ENCODE measurements around the gene FUBP3.
"Not testable (repeated sequence)": the region's sequence is repeated elsewhere in the genome, so short reads cannot be mapped to it uniquely, and the experiment has no call there.

The FUBP3 gene

DNA sequence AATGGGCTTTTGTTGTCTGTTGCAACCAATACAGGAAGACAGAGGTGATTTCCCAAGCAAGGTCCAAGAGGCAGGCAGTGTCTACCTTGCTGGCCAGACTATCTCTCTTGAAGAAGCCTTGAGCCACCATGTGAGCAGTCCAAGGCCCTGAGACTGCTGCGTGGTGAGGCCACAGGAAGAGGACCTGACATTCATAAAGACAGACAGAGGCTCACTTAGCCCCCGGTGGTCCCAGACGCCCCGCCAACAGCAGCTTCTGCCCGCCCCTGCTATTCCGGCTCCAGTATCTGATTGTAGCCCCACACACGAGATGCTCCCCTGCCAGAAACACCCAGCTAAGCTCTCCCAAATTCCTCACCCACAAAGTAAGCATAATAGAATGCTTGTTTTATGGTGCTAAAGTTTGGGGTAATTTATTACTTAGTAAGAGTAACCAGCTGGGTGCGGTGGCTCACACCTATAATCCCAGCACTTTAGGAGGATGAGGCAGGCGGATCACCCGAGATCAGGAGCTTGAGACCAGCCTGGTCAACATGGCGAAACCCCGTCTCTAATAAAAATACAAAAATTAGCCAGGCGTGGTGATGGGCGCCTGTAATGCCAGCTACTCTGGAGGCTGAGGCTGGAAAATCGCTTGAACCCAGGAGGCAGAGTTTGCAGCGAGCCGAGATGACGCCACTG lies 22.8 kb upstream of the FUBP3 start:
- DNase-seq: no peak

DNA sequence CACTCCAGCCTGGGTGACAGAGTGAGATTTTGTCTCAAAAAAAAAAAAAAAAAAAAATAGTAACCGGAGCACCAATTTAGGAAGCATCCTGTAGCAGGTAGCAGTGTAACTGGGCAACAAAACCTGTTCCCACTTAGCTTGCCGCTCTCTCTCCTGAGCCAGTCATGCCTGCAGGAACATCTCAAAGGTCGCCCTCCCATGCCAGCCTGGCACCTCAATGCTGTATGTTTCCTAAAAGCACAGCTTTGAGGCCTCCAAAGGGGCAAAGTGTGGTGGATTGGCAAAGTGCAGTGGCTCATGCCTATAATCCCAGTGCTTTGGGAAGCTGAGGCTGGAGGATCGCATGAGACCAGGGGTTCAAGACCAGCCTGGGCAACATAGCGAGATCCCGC lies 22.3 kb upstream of the FUBP3 start:
- no peak for DNase-seq

DNA sequence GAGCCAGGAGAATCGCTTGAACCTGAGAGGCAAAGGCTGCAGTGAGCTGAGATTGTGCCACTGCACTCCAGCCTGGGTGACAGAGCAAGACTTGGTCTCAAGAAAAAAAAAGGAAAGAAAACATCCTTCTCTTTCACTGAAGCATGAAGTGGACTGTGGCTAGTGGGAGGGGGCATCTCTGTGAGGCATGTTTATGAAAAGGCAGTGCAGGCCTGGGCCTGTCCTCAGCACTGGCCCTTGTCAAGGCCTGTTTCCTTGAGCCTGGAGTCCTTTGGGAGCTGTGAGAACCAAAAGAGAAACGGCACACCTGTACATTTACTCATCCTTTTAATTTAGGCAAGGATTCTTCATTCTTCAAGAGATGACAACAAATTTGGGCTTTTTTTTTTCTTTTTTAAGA lies 18.3 kb upstream of the FUBP3 start:
- DNase-seq: no peak

DNA sequence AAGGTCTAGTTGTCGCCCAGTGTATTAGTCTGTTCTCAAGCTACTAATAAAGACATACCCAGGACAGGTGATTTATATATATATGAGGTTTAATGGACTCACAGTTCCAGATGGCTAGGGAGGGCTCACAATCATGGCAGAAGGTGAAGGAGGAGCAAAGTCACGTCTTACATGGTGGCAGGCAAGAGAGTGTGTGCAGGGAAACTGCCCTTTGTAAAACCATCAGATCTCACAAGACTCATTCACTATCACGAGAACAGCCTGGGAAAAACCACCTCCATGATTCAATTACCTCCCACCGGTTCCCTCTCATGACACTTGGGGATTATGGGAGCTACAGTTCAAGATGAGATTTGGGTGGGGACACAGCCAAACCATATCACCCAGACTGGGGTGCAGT lies 16.9 kb upstream of the FUBP3 start:
- not testable (repeated sequence) for DNase-seq

DNA sequence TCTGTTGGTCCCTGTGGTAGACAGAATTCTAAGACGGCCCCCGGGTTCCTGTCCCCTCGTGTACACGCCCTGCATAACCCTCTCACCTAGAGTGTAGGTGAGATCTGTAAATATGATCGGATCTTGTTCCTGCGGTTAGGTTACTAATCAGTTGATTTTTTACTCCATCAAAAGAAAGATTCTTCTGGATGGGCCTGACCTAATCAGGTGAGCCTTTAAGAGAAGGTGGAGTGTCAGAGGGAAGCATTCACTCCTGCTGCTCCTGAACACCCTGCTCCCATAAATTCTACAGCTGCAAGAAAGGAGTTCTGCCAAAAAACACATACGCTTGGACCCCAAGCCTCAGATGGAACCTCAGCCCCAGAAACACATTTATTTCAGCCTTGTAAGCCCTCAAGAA lies 15.6 kb upstream of the FUBP3 start:
- no peak for DNase-seq

DNA sequence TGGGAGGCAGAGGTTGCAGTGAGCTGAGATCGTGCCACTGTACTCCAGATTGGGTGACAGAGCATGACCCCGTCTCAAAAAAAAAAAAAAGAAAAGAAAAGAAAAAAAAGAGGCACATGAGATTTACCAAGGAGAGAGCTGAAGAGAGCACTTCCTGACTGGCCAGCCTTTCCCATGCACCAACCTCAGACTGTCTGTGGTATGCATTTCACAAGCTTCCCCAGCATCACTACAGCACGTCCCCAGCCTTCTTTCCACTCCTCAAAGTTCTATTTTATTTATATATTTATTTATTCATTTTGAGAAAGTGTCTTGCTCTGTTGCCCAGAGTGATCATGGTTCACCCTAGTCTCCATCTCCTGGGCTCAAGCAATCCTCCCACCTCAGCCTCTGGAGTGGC lies 13.6 kb upstream of the FUBP3 start:
- no peak for DNase-seq

DNA sequence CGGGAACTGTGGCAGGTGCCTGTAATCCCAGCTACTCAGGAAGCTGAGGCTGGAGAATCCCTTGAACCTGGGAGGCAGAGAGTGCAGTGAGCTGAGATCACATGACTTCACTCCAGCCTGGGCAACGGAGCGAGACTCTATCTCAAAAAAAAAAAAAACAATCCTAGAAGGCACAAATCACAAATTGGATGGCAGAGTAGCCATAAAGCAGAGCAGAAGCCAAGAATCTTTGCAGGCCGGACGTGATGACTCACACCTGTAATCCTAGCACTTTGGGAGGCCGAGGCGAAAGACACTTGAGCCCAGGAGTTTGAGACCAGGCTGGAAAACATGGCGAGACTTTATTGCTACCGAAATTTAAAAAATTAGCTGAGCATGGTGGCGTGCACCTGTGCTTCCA lies 9.2 kb upstream of the FUBP3 start:
- DNase-seq: no peak

DNA sequence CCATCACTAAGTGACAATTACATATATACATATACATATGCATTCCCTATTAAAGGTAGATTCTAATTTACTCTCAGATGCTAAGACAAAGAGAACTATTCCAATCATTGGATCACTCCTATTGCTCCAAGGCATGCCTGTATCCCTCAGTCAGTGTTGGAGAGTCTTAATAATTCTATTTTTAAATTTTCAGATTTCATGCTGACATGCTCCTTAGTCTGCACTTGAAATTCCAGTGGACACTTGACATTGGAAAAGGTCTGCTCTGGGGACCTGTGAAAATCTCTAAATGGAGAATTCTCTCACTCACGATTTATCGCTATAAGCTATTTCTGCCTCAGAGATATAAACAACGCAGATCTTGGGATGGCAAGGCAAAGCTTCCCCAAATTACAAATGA lies 3.9 kb upstream of the FUBP3 start:
- no peak for DNase-seq

DNA sequence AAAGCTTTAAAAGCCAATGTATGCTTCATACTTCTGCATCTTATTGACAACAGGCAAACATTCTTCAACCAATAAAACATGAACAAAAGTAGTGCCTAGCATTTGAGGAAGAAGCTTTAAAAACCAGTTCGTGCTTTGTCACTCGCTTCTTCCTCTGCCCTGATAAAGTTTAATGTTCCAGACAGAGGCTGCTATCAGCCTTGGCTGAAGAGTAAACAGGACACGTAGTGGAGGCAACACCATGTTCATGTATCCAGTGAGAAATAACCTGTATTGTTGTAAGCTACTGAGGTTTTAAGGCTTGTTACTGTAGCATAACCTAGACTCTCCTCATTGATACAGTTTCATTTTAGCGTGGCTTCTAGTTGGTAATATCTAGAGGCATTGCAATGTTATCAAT lies 3.2 kb upstream of the FUBP3 start:
- DNase-seq: no peak

DNA sequence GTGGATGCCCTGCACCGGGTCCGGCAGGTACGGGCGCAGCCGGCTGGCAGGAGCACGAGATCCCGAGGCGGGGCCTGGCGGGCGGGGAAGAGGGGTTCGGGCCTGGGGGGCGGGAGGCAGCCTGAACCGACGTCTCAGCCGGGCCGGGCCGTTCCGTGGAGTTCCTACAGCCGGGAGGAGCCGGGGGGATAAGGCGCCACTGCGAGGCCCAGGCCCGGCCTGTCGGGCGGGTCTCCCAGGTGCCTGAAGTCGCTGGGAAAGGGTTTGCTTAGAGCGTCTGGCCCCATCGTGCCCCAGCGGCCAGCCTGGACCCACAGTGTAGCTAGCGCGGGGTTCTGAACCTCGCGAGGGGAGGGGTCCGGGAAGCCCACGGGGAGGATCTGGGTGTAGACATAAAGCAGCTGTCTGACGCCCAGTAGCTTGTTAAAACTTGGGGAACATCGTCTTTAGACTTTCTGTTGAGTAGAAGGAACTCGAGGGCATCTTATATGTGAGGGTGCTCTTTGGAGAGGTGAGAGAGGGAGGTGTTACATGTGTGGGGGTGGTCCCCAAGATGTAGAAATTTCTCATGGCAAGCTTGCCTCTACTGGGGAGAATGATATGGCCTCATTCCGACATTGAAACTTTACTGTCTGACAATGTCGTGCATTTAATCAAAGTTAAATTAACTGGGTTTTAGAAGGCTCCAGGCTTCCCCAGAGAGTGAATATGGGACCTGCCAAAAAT lies 524 bp downstream of the FUBP3 start:
- no peak for DNase-seq

DNA sequence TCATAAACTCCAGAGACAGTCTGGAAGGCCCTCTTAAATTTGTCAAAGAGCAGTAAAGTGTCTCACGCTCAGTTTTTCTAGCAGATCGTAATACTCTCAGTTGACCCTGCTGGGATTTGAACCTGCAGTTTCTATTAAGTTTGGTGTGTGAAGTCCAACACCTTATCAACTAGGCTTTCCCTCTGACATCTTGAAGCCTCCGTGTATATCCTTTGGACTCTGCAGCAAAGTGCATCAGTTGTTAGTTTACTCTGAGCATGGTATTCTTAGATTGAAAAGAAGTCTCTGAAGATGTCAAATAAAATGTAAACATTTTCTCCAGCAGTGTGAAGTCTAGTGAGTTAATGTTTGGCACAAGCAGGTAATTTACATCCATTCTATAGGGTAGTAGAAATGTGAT lies 2.4 kb downstream of the FUBP3 start:
- no peak for DNase-seq

DNA sequence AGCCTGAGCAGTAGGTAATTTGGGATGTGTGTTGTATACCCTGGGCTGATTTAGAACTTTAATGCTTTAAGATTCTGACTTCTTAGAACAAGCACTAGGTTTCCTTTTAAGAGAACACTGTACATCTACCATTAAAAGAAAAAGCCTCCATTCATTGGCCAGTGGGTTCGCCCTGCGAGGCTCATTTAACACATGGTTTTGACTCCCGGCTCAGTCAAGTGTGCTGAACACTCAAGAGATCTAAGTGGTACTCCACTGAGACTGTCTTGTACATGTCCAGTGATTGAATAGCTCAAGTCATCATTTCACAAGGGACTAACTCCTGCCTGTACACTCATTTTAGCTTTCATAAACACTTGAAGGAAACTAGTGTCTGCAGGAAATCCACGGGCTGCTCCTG lies 3.9 kb downstream of the FUBP3 start:
- no peak for DNase-seq

DNA sequence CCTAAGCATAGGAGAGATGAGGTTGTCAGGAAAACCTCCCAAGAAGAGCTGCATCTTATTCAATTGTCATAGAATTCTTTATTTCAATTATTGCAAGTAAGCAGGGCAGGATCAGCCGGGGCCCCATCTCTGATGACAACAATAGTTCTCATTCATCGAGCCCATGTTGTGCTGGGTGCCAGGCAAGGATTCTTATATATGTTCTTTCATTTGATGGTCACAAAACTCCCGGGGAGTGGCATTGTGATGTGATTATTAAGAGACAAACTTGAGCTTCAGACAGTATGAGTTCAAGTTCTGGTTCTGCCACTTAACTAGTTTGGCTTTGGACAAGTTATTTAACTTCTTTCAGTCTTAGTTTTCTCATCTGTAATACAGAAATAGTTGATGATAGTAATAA lies 8.5 kb downstream of the FUBP3 start:
- no peak for DNase-seq

DNA sequence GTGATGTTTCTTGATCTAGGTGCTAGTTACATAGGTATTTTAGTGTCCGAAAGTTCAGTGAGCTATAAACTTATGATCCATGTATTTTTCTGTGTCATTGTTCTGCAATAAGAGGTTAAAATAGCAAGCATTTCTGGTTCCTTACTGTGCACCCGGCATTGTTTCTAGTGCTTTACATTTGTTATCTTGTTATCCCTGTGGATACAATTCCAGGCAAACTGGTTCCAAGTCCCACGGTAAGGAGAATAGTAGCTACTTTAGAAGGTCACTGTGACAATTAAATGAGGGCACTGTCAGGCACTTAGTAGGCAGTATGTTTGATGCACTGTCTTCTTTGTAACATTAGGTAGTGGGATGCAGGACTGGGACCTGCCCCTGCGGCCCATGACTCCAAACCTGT lies 9.0 kb downstream of the FUBP3 start:
- no peak for DNase-seq

DNA sequence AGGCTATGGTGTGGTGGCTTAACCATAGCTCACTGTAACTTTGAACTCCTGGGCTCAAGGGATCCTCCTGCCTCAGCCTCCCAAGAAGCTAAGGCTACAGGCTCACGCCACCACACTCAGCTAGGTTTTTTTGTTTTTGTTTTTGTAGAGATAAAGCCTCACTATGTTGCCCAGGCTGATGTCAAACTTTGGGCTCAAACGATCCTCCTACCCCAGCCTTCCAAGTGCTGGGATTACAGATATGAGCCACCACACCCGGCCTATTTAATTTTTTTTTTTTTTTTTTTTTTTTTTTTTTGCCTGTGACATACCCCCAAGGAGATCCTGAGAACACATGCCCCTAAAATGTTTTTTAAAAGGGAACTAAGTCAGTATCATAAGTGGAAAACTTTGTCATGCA lies 10.4 kb downstream of the FUBP3 start:
- DNase-seq: no peak

DNA sequence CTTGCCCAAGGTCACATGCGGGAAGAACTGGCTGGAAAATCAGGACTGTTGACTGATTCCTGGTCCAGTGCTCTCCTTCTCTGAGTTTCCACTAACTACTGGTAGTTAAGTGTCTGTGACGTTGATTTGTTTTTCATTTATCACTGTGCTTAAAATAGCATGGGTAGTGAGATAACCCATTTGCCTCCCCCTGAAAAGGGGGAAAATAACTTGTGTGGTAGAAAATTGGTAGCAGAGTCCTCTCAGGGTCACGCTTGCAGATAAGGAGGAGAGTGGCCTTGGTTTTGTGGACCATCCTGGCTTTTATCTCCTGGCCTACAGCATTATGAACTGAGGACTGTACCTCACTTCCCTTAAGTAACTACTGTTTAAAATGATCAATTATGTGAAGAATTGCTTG lies 10.9 kb downstream of the FUBP3 start:
- DNase-seq: no peak

DNA sequence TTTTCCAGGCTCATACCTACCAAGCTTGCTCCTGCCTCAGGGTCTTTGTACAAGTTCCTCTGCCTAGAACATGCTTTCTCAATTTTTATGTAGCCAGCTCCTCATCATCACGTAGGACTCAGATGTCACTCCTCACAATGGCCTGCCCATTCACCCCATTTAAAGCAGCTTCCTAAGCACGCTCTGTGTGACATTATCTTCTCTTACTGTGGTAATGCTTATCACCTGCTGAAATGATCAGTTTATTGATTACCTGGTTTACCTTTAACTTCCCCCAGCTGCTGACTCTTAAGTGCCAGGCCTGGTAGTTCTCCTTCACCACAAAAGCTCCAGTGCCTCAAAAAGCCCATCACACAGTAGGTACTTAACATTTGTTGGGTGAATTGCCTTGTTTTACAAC lies 13.6 kb downstream of the FUBP3 start:
- DNase-seq: no peak

DNA sequence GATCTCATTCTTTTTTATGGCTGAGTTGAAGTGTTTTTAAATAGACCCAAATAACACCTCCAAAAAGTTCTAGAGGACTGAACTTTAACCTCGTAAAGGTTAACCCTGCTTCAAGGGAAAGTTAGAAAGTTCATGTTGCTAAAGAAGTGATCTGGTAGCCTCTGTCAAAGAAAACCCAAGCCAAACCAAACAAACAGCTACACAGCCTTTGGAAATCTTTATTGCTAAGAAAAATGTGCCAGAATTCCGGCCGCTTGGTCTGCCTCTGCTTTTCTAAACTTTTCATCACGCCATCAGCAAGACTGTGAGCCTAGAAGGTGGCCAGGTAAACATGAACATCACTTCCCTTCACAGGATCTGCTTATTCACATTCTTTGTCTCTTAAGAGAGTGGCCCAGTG lies 17.9 kb downstream of the FUBP3 start:
- DNase-seq: no peak

DNA sequence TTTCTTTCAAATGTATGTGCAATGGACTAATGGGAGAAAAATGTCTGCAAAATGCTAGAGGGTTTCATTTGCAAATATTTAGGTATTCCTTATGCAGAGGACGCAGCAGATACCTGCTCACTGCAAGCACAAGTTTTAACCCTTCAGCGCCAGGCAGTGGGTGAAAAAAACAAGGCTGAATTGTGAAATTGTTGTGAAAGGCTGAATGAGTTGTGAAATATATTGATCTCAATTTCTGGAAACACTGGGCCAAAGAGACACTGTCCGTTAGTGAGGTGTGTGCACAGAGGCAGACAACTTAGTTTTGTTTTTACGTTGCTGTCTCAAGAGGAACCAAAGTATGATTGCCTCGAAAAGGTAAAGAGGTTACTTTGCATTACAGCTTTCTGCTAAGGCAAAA lies 18.8 kb downstream of the FUBP3 start:
- no peak for DNase-seq

DNA sequence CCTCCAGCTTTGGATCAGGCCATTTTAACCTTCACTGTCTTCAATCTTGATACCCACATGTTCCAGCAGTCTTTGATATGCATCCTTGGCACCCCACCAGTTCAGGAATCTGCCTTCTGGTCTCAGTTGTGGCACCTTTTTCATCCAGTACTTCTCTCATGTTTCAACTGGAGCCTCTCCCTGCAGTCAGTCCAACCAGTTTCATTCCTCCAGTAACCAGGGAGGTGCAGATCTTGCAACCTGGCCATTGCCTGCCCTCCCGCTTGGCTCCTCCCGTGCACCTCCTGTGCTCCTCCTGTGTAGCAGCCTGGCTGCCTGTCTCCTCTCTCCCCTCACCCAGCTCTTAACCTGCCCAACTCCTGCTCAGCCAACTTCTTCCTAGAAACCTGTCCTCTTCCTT lies 20.2 kb downstream of the FUBP3 start:
- DNase-seq: no peak

DNA sequence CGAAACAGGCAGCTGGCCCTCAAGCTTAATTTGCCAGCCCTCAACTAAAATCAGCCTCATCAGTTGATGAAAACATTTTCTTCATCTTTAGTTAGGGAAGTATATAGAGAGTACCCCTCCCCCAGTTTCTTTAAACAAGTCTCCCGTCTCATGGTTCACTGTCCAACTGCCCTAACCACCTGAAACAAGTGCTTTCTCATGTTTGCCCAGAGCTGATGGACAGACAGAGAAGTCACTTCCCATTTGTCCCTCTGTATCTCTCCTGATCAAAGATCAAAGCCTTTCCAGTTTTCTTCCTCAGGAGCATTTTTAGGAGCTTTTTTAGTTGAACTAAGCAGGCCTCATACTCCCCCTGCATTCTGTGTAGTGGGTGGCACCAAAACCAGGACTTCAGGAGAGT lies 21.7 kb downstream of the FUBP3 start:
- DNase-seq: no peak

DNA sequence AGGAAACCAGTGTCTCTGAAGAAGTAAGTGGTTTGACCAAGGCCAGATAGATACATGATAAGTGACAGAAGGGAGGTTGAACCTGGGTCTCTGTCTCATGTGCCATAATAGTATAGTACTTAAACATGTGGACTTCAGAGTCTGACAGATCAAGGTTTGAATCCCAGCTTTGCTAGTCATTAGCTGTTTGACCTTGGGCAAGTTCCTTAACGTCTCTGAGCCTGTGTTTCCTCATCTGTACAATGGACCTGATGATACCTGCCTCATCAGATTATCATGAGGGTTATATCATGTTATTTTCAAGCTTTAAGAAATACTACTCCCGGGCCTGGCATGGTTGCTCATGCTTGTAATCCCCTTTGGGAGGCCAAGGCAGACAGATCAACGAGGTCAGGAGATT lies 24.9 kb downstream of the FUBP3 start:
- DNase-seq: no peak

DNA sequence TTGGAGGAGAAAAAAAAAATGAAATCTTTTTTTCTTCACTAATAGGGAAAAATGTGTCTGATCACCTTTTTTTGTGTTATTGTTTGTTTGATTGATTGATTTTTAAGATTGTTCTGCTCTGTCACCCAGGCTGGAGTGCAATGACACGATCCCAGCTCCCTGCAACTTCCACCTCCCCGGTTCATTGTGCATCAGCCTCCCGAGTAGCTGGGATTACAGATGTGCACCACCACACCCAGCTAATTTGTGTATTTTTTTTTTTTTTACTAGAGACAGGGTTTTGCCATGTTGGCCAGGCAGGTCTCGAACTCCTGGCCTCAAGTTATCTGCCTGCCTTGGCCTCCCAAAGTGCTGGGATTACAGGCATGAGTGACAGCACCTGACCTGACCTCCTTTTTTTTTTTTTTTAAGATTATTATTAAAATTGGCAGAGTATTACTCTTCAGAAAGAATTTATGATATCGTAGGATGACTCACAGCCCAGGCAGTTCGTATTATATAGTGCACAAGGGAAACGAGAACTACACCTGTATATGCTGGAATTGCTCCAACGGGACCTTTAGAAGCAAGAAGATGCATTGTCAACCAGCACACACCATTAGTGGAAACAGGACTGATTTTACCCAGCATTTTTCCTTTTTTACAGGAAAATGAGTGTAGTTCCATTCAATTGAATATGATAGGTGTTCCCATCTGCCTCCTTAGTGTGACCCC lies 27.7 kb downstream of the FUBP3 start:
- DNase-seq: no peak

DNA sequence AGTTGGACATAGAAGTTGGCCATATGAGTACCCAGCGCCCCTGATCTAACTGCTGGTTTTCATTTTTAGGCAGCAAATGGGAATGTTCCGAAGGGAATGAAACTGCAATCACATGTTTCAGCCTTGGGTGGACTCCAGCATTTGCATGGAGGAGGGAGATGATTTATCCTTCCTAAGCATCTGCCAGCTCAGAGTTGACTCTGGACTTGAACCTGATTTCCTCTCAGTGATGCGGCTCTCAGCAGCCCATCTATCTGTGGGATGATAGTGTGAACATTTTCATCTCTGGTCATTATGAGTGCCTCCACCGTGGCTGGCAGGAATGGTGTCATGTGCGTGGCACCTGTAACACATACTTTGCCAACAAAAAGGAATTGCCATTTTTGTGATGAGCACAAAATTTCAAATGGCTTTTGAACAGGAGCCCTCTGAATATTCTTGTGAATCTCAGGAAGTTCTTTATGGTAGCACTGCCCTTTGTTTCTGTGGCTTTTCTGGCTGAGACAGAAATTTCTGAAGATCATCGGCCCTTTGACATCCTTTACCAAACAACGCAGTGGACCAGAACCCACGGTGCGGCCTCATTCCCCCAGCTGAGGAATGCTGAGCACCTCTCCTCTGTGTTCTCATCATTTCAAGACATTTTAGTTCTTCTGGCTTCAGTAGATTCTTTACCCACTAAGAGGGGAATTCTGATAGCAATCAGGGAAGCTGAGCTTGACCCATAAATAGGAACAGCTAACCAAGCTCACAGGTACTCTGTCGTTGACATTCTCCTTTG lies 28.5 kb downstream of the FUBP3 start:
- no peak for DNase-seq

Measured in stimulated activated CD4-positive, alpha-beta T cell treated with anti-CD3 and anti-CD28 coated beads, Interleukin-12 subunit alpha, Interleukin-12 subunit beta, amount 100 ng/mL, for 4 hours (primary cell).